NB4 (cell line): ENCODE measurements around the gene SGIP1.

Experiments used
- CTCF ChIP-seq: IDR thresholded peaks from one replicate; pipeline ENCODE4 v1.5.1; 2012; ENCODE audit warnings: low read depth, low read length
- MAX ChIP-seq: IDR thresholded peaks from 2 replicates; pipeline ENCODE4 v1.6.1; 2011; ENCODE audit warnings: low read depth, low read length
- POLR2A ChIP-seq: IDR thresholded peaks from 2 replicates; pipeline ENCODE4 v1.6.1; 2011; ENCODE audit warnings: mild to moderate bottlenecking; ENCODE audit not compliant: insufficient read length; ENCODE audit errors: extremely low read depth

GRCh38 chr1:66692681-66693080 lies 158.7 kb downstream of the SGIP1 start:
- no peak for TF ChIP-seq POLR2A
- TF ChIP-seq CTCF = no peak
- TF ChIP-seq MAX = no peak
